Right renal cortex interstitium (tissue), 3 donors: ENCODE results near the gene FHOD3. TPM values are rescaled to one million over a fixed set of nuclear protein-coding genes. Genes with fewer than 3 reads are reported as not detected.
"Not testable (repeated sequence)": the region's sequence is repeated elsewhere in the genome, so short reads cannot be mapped to it uniquely, and the experiment has no call there.

ENCODE experiments used
- DNase-seq, 3 donors: peaks; one replicate each; pipeline ENCODE4 v3.0.0-alpha.2; 2013; ENCODE audit warnings: low read depth in 3 of 3, low spot score in 2 of 3
- polyA plus RNA-seq, 3 donors: library from polyadenylated mRNA; unstranded; fragments of 120-200 nt; gene quantifications; one replicate each; pipeline ENCODE4 v1.2.1, GENCODE V29; 2013; ENCODE audit not compliant: insufficient read length in 3 of 3

The FHOD3 gene
- polyA plus RNA-seq, 3 donors, result 39.8 to 45.6 (median 40.1) TPM

DNA sequence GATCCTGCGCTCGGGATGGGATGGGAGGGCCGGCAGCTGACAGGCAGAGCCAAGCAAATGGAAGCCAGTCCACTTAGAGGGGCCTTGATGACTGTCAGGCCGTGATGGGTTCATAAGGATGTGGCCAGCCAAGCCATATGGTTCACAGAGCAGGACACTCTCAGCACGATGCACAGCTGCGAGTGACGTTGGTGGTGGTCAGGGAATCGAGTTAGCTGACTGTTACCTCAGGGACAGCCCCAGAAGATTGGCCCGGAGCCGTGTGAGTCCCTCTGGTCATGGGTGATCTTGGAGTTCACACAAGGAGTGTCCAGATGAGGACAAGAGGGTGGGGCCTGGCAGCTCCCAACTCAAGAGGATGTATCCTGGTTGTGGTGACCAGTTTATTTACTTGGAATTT, 461.1 kb downstream of the FHOD3 start:
- no peak for DNase-seq

DNA sequence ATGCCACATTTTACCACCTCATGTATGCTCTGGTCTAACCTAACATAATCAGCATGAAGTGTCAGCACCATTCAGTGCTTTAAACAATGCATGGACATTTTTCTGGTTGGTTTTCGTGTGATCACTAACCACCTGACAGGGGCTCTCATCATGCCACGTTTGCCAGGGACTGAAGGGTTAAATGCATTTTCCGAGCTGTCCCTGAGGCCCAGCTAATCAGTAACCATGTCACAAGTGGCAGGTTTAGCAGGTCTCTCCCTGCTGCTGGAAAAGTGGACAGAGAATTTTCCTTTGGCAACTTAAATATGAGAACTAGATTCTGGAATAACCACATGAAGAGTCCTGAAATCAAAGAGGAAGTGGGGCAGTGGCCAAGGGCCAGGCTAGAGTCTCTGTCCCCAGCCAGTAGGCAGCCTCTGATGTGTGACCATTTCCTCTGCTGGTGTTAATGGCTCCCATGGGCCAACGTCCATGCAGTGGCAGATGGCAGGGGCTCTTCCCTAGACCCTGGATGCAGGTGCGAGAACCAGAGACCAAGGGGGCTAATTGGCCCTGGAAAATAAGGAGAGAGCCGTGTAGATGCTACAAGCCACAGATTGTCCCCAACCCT, 461.8 kb downstream of the FHOD3 start:
- DNase-seq, result no peak

DNA sequence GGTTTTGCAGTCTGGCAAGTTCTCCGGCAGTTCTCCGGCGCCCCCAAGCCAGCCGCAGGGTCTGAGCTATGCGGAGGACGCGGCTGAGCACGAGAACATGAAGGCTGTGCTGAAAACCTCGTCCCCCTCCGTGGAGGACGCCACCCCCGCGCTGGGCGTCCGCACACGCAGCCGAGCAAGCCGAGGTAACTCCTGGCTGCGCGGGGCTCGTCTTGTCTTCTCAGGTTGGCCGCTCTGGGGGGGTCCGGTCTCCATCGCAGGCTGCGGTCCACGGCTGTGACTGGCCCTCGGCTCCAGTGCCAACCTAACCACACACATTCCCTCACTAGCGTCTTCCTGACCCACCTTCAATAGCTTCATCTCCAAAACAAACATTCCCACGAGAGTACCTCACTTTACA, 463.1 kb downstream of the FHOD3 start:
- no peak for DNase-seq

DNA sequence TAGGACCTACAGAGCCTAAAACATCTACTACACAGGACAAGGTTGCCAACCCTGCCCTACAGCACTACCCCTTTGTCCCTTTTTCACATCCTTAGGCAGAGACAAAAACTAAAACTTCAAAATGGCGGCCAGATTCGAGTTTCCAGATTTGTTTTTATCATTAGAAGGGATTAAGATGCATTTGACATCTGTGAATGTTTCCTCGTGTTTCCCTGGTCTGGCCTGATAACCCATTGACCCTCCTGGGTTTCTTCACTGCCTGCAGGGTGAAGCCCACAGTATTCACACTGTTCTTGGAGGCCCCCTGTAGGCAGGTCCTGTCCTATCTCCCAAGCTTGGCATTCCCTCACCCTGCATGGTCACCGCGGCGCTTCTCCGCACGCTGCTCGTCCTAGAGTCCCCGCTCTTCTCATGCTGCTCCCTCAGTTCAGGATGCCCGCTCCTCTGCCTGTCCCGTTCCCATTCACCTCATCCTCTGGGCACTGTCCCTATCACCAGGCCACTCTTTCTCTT, 463.7 kb downstream of the FHOD3 start:
- no peak for DNase-seq

DNA sequence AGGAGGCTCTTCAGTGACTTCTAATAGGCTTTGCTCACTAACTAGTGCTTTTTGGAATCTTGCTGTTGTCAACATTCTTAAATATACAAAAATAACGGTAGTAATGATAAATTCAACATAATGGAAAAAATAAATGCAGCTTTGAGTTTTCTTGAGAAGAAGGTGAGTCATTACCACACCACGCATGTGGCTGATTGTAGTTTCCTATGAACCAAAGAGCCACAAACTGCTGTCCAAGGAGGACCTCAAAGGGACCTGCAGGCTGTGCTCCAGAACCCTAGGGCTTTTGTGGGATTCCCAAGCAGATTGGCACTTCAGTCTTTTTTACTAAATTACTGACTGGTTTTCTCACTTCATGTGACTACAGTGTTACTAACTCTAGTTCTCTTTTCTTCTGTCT, 464.6 kb downstream of the FHOD3 start:
- DNase-seq, result no peak

DNA sequence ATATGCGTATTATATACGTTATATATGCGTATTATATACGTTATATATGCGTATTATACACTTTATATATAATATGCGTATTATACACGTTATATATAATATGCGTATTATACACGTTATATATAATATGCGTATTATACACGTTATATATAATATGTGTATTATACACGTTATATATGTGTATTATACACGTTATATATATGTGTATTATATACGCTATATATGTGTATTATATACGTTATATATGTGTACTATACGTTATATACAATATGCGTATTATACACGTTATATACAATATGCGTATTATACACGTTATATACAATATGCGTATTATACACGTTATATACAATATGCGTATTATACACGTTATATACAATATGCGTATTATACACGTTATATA, 465.5 kb downstream of the FHOD3 start:
- not testable (repeated sequence) for DNase-seq

DNA sequence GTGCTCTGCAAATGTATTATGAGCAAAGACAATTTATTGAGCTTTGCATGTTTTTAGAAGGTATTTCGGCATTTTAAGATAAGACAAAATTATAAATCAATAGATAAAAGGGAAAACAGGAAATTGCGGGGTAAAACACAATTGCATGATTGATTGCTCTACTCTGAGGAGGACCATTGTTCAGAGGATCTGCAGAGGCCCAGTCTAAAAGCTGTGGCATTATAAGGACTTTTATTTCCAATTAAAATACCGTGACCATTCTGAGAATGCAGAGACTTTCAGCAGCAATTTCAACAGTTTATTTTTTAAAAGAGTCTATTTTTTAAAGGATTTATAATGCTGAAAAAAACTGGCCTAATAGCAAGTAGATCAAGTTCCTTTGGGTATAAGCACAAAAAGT, 469.3 kb downstream of the FHOD3 start:
- DNase-seq, result no peak

DNA sequence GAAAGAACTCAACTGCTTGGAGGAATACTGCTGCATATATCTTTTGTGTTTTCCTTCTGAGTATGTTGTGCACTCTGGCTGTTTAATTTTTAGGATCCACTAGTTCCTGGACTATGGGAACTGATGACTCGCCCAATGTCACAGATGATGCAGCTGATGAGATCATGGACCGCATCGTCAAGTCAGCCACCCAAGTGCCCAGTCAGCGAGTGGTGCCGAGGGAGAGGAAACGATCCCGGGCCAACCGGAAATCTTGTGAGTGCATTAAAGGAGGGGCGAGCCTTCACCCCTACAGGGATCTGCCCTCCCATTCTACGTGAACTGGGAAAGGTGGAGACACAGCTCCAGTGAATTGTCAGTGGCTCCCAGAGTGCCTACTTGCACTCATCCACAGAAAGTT, 471.7 kb downstream of the FHOD3 start:
- DNase-seq, result no peak

DNA sequence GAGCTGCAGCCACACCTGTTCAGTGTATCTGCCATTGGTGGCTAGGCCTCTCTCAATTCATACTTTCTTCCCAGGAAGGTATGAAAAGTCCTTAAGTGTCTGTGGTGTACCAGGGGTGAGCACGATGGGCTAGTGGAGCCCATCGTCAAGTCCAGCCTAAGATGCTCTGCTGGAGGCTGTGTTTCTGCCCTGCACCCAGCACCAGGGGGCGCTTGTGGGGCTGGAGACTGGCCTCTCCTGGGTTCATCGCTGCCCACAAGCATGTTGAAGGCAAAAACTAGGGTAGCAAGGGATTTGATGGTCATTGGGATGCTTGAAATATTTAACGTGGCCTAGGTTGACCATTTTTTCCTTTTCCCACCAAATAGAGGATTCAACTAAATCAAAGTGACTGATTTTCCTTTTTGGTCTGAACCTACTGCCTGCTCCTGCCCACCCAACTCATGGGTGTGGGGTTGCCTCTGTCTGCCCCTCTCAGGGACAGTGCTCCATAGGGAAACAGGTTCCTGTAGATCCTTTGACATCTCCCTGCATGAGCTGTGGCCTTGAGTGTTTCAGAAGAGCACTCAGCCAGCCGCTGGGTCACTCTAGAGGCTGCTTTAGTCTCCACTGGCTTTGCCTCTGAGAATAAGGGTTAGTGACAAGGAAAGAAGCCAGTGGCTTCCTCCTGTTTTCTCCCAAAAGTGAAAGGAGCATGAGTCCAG, 472.2 kb downstream of the FHOD3 start:
- no peak for DNase-seq

DNA sequence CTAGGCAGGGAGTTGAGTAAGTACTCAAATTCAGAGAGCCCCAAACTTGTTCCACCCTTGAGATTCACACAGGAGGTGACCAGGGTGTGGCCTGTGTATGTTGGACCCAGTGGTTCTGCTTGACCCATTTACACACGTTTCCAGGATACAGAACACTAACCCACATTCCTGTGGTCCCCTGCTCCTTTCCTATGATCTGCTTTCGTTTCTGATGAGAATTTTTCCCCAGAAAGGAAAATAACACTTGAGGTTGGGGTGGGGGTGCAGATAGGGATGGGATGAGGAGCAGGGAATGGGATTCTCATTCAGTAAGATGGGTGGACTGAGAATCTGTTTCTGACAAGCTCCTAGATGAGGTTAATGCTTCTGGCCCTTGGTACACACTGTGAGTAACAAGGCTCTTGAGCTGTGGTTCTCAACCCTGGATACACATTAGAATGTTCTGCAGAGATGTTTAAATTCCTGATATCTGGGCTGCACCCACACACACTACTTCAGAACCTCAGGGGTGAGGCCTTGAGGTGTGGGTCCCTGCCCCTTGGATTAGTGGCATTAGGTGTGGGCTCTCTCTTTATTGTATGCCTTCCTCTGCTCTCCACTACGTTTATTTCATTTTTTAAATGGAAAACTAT, 472.9 kb downstream of the FHOD3 start:
- no peak for DNase-seq

DNA sequence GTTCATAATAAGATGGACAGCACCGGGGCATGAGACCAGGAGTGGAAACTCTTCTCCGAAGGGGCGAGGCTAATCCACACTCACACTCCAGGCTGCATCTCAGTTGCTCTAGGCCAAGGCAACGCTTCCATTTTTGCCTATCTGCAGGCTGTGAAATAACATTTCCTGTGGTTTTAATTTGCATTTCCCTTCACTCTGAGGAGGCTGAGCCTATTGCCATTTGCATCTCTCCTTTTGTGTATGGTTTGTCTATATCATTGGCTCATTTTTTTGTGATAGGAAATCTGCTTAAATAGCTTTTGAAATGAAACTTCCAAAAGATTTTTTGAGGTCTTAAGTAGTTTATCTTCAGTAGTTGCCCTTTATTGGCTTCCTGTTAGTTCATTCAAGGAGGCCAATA, 473.7 kb downstream of the FHOD3 start:
- no peak for DNase-seq

DNA sequence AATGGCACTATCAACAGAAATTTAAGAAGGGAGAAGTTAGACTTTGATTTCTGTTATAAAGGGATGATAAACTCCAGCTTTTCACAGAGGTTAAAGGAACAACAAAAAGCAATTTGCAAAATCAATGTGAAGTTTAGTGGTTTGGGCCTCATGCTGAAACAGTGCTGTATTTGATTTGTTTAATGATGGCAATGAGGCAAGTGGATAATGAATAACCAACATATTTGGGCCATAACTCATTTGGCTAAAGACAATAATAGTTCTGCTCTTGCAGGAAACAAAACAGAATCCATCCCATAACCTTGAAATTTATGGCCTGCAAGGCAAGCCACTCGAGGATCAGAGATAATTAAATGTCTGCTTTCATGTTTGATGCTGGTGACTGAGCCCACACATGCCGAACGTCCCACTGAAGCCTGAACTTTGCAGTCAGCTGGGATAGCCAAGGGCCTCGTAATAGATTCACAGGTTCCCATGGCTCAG, 474.8 kb downstream of the FHOD3 start:
- peak; percentile 56 to 65 (median 63) for DNase-seq

DNA sequence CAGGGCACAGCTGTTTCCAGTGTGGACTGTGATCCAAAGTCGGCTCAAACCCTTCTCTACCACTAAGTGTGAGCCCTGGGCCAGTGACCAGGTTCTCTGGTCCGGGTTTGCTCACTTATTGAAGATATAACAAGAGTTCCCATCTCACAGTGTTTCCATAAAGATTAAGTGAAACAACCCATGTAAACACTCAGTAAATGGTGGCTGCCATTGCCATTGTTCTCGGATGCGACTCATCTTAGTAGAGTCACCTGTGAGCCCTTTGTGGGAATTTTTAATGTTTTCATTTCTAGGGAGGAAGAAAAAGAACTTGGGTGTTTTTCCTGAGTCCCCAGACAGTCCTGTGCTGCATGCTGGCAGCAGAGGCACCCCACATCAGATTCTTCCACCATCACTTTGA, 477.9 kb downstream of the FHOD3 start:
- DNase-seq, result no peak

DNA sequence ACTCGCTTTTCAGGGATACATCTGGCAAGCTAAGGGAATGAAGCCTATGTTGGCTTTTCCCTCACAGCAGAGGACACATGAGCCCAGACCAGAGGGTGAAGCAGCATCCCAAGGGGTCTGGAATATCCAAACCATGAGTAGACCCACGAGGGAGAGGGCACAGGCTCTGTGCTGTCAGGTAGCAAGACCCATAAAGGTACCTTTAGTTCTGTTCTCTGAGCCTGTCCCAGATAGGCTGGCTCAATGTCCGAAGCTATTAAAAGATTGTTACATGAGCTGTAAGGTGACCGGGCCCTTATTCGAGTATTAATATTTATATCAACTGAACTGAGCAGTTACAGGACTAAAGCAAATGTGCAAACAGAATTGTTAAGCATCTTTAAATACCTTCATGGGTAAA, 479.1 kb downstream of the FHOD3 start:
- DNase-seq, result no peak

DNA sequence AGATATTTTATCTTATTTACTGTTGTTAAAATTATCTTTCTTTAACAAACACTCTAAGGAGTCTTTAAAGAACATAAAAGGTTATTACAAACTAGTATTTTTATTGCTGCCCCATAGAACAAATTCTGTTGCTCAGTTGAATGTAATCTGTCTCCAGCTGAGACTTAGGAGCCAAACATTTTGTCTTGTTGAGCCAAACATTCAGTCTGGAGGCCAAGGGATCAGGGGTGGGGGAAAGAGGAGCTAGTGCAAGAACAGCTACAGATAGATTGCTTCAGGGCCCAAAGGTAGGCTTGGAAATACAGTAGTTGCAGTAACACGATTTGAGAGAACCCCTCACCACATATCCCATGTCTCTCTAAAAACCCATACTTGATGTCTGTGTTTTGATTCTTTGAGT, 480.1 kb downstream of the FHOD3 start:
- DNase-seq, result no peak

DNA sequence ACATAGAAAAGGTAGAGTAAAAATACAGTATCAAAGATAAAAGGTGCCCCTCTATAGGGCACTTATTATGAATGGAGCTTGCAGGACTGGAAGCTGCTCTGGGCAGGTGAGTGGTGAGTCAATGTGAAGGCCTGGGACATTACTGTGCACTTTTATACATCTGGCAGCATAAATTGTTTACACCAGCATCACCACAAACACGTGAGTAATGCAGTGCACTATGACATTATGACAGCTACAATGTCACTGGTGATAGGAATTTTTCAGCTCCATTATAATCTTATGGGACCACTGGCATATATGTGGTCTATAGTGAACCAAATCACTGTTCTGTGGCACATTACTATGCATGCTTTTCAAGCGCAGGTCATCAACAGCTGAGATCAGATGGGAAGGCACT, 483.2 kb downstream of the FHOD3 start:
- DNase-seq, result no peak

DNA sequence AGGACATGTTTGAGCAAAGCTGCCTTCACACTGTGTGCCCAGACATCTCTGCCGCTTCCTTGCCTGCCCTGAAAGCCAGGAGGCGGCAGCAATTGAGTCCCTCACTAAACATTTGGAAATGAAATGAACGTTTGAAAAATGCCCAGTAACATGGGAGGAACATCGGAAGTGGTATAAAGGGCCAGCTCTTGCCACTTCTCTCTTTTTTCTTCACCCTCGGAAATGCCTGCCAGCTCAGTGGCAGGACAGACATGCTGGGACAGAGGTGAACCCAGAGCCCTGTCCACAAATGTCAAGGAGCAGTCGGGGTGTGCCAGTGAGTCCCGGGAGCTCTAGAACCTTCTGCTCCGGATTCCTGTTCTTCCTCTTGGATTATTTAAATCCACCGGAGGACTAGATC, 485.2 kb downstream of the FHOD3 start:
- no peak for DNase-seq

DNA sequence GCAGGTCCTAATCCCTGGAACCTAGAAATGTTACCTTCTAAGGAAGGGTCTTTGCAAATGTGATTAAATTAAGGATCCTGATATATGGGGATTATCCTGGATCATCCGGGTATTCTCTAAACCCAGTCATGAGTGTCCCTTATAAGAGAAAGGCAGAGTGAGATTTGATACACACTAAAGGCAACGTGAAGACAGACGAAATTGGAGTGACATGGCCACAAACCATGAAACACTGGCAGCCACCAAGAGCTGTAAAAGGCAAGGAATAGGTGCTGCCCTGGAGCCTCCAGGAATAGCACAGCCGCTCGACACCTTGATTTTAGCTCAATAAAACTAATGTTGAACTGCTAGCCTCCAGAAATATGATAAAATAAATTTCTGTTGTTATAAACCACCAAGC, 486.3 kb downstream of the FHOD3 start:
- no peak for DNase-seq

DNA sequence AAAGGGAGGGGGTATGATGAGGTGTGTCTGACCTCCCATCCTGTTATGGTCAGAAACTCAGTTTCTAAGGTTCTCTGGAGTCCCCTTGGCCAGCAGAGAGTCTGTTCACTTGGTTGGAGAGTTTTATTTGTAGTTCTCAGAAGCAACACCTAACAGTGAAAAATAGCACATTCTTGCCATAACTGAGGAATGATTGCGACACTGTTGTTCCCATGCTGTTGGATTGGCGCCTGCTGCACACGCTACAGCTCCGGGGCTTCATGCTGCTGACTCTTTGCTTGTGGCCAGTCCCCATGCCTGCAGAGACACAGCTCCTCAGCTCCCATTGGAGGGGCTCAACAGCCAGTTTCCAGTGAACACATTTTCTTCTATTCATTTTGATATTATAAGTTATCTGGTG, 489.2 kb downstream of the FHOD3 start:
- DNase-seq, result no peak

DNA sequence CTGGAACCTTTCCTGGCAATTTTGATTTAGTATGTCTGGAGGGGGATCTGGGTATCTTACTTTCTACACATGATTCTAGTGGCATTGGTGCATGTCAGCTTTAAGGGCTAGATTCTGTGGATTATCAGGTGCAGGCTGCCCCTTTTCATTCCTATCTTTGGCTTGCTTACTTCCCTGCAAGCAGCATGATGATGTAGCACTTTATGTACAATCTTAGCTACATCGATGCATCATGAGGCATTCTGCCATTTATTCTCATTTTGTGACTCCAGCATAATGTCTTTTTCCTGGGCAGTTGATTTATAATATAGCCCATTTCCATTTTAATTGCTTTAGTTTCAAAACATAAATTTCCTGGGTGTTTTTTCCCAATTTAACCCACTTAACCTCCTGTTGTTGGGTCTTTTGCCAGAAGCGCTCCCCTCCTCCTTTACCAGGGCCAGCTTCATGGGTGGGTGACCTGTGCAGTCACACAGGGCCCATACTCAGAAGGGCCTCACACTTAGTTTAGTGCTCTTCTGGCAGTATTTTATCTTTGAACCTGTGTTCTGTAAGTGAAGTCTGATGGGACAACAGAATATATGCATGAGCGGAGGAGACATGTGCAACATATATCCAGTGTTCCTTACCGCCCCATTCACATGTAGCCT, 495.2 kb downstream of the FHOD3 start:
- DNase-seq, result no peak

DNA sequence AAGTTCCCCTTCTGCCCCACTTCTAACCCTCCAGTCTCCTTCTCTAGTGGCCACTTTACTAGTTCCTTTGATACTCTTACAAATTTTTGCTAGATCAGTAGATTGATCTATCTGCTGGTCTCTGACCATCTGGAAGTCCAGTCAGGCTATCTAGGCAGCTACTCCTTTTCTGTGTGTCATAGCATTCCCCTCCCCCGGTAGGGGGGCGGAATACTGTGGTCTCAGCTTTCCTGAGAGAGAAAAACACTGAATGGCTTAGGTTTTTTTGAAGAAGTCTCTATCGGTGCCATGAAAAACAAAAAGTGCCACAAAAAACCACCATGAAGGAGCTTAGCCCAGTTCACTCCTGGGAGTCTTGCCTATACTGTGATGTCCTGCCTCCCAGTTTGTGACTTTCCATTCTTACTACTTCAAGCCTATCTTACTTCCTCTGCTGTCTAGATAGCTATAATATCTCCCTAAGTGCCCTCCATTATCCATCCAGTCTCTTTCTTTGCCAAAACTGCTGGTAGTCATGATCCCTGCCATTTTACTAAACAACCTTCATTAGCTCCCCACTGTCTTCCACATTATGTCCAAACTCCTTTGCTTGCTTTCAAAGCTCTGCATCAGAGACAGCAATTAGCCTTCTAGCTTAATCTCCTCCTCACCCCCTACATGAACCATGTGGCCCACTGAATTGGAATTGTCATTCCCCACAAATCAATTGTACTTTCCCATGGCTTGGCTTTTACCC, 501.4 kb downstream of the FHOD3 start:
- DNase-seq, result no peak
